Dermis blood vessel endothelial cell (primary cell): Measurements from ENCODE around the gene SPIB. TPM values are rescaled to one million over a fixed set of nuclear protein-coding genes. Genes with fewer than 3 reads are reported as not detected.
"Not testable (repeated sequence)": the region's sequence is repeated elsewhere in the genome, so short reads cannot be mapped to it uniquely, and the experiment has no call there.

ENCODE experiments used
- DNase-seq: peaks from one replicate; pipeline ENCODE4 v3.0.0; 2010
- total RNA-seq: library from RNA; depleted of rRNA; stranded (reverse); fragments of >200 nt; gene quantifications from 2 replicates; pipeline ENCODE4 v1.2.3, GENCODE V29; 2014

Gene SPIB
- total RNA-seq, 1 donor from 2014 or later, result not detected

- DNase-seq, result no peak
Observed at GRCh38 chr19:50419580-50420035, 870 bp downstream of the SPIB start.

DNA sequence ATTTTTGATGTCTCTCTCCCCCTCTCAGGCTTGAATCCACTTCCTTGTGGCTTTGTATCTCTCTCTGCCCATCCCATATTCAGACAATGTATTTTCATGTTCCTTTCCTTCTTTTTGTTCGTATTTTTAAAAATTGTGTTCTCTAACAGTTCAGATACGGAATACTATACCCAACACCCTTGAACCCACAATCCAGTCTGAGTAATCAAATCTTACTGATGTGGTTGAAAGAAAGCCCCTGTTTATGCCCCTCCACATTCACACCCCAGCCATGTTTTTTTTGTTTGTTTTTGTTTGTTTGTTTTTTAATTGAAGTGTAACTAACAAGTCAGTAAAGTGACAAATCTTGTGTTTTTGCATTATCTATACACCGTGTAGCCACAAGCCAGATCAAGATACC, 1.4 kb downstream of the SPIB start:
- no peak for DNase-seq

- no peak for DNase-seq
Observed at GRCh38 chr19:50420808-50421207, 2.1 kb downstream of the SPIB start.

DNA sequence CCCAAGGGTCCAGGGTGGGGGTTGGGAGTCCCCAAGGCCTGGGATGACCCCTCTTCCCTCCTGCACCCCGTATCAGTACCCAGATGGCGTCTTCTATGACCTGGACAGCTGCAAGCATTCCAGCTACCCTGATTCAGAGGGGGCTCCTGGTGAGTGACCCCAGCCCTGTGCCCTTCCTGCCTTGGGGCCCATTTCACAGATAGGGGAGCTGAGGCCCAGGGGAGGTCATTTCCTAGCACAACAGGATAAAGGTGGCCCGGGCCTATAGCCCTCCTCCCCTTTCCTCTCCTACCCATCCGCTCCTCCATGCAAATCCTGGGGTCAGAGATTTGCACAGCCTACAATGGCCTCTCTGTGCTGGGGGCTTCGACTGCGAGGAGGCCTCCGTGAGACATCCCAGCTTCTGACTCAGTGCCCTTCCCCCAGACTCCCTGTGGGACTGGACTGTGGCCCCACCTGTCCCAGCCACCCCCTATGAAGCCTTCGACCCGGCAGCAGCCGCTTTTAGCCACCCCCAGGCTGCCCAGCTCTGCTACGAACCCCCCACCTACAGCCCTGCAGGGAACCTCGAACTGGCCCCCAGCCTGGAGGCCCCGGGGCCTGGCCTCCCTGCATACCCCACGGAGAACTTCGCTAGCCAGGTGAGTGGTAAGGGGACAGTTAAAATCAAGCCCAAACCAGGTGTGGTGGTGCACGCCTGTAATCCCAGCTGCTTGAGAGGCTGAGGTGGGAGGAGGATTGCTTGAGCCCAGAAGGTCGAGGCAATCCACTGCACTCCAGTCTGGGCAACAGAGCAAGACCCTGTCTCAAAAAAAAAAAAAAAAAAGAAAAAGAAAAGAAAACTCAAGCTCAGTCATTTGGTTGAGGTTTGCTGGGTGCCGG, 3.9 kb downstream of the SPIB start:
- DNase-seq, result no peak

DNA sequence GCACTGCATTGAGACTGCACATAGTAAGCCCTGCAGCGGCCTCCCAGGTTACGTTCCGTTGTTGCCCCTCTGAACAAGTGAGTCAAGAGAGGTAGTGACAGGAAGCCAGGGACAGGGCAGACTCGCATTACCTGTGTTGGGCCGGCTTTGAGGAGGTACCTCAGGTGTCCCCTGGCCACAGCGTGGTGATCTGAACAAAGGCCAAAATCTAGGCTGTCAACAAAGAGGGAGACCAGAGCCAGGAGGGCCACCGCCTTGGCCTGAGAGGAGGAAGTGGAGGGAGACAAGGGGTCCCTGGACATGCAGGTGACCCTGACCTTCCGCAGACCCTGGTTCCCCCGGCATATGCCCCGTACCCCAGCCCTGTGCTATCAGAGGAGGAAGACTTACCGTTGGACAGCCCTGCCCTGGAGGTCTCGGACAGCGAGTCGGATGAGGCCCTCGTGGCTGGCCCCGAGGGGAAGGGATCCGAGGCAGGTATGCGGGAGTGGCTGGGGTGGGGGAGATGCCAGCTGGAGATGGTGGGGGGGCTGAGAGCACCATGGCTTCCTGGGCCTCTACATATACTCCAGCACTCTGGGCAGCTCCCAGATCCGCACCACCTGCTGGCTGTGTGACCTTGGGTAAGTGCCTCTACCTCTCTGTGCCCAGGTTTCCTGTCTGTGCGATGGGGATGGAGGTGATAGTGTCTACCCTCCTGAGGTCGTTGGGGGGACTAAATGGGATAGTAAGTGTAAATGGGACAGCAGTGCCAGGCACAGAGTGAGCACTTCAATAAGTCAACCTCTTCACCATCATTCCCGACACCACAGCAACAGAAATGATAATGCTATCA, 4.8 kb downstream of the SPIB start:
- DNase-seq, result no peak

GRCh38 chr19:50425581-50425980, 6.8 kb downstream of the SPIB start:
- no peak for DNase-seq

DNA sequence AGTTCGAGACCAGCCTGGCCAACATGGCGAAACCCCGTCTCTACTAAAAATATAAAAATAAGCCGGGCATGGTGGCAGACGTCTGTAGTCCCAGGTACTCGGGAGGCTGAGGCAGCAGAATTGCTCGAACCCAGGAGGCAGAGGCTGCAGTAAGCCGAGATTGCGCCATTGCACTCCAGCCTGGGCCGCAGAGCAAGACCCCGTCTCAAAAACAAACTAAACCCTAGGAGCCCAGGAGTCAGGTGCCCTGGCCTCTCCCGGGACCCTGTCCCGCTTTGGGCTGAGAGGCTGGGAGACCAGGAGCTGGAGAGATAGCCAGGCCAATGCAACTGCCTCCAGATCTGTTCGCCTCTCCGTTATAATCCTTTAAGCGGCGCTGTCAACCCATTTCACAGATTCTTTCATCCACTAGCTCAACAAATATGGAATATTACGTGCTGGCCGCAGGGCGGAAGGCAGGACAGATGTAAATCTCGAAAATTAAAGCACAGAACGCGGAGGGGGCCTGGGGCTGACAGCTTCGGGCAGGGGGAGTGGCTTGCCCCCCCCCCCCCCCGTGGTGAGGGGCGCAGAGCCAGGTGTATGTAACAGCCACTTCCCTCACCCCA, 8.7 kb downstream of the SPIB start:
- no peak for DNase-seq

- DNase-seq, result peak; percentile 64
Observed at GRCh38 chr19:50427997-50428425, 9.3 kb downstream of the SPIB start.

- no peak for DNase-seq
Observed at GRCh38 chr19:50428772-50429463, 10.2 kb downstream of the SPIB start.

- no peak for DNase-seq
Observed at GRCh38 chr19:50430888-50431342, 12.2 kb downstream of the SPIB start.

DNA sequence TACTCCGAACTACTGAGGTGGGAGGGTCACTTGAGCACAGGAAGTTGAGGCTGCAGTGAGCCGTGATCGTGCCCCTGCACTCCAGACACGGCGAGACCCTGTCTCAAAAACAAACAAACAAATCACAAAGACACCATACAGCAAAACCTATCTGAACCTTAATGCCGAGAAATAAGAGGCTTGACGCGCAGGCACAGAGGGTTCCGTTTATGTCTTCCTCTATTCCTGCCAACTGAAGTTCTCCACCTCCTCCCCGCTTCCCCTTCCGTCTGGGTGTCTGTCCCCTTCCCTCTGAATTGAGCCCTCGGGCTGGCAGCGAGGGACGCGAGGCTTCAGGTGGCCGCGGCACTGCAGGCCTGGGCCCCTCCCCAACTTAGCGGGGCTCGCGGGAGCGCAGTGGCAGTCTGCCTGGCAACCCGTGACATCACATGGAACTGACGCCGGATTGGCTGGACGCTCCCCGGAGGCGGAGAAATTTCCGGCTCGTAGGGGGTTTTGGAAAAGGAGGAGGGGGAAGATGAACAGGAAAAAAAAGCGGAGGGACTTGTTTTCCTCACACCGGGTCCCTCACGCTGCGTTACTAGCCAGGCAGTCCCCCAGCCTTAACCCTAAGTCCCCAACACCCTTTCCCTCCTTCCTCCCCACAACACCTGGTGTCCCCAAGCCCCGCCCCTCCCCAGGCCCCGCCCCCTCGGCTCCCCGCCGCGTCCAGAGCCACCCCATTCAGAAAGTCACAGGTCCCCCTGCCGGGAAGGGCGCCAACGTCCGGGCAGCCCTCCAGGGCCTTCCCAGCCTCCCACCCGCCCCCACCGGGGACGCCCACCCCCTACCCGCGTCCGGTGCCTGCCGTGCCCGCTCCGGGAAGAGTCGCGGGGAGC, 12.8 kb downstream of the SPIB start:
- peak; percentile 84 for DNase-seq

GRCh38 chr19:50432221-50433028, 13.7 kb downstream of the SPIB start, which contains the start of gene MYBPC2:
Gene MYBPC2 (plus strand): TSS chr19:50432892. CDS start chr19:50432954, 62 bp downstream.
- no peak for DNase-seq

DNA sequence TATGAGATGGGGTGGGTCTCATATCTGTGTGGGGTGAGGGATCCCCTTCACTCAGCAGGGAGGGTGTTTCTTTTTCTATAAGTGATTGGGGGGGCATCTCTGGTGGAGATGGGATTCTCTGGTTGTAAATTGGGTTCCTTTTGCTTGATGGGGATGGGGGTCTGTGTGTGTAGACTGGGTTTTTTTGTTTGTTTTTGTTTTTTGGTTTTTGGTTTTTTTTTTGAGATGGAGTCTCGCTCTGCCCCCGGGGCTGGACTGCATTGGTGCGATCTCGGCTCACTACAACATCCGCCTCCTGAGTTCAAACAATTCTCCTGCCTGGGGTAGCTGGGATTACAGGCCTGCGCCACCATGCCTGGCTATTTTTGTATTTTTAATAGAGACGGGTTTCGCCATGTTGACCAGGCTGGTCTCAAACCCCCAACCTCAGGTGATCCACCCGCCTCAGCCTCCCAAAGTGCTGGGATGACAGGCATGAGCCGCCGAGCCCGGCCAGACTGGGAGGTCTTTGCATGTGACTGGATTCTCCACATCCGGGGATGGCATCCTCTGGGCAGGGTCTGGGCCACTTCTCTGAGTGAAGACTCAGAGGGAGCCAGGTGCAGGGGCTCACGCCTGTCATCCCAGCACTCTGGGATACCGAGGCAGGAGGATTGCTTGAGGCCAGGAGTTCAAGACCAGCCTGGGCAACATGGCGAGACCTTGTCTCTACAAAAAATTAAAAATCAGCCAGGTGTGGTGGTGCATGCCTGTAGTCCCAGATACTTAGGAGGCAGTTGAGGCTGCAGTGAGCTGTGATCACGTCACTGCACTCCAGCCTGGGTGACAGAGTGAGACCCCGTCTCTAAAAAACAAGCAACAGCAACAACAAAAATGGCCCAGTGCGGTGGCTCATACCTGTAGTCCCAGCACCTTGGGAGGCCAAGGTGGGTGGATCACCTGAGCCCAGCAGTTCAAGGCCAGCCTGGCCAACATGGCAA, 14.8 kb downstream of the SPIB start:
- no peak for DNase-seq

DNA sequence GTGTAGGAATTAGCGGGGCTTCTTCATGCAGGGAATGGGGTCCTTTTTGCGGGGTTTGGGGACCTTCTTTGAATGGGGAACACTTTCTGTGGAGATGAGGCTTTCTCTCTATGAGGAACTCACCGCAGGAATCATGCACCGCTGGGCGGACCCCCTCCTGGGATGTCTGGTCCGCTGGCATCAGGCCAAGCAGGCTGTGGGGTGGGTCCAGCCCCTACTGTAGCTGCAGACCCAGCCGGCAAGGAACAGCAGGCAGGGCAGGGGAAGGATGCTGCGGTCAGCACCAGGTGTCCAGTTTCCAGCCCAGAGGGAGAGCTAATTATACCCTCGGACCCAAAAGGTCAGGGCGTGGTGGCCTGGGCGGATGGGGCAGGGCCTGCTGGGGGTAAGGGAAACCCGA, 15.8 kb downstream of the SPIB start:
- DNase-seq, result no peak

DNA sequence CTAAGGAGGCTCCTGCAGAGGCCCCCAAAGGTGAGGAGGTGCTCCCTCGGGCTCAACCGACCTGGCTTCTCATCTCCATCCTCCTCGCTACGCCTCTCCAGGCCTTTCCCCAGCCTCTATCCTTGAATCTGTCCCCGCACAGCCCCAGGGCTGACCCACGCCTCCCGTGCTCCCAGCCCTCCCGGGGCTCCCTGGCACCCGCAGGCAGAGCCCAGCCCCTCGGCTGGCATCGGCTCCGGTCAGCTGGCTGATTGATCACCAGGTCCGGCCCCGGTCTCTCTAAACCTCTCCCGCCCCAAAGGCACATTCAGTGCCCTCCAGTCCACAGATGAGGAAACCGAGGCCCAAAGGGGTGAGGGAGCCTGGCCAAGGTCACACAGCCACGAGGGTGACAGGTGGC, 16.5 kb downstream of the SPIB start:
- no peak for DNase-seq

DNA sequence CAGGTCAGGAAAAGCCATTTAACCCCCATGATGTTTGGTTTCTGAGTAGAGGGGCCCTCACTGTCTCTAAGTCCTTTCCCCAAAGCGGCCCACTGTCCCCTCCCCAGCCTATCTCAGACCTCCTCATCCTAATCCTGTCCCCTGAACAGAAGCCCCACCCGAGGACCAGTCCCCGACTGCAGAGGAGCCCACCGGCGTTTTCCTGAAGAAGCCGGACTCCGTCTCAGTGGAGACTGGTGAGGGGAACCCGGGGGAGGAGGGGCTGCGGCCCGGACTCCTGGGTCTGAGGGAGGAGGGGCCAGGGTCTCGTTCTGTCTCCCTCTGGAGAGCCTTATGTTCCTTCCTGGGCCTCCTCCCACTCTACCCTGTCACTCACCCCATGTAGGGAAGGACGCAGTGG, 16.9 kb downstream of the SPIB start:
- no peak for DNase-seq

- DNase-seq, result no peak
Observed at GRCh38 chr19:50437862-50438449, 19.2 kb downstream of the SPIB start.

DNA sequence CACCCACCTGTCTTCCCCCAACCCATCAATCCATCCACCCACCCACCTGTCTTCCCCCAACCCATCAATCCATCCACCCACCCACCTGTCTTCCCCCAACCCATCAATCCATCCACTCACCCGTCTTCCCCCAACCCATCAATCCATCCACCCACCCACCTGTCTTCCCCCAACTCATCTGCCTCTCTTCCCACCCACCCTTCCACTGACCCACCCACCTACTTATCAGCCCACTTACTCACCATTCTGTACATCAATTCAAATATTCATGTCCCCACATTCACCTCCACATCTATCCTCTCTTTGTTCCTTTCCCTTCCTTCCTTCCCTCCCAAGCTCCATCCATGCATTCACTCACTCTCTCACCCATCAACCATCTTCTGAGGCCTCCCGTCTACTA, 20.4 kb downstream of the SPIB start:
- not testable (repeated sequence) for DNase-seq

DNA sequence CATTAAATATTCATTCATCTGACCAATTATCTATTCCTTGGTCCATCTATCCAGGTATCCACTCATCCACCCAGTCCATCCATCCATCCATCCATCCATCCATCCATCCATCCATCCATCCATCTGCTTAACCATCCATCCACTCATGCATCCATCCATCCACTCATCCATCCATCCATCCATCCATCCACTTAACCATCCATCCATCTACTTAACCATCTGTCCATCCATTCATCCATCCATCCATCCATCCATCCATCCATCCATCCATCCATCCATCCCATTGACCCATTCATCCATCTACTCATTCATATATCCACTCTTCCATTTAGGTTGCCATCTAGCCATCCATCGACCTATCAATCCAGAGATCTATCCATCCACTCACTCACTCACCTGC, 25.3 kb downstream of the SPIB start:
- no peak for DNase-seq
